CD14-positive monocyte (primary cell): ENCODE results near the gene SCN1B. TPM values are rescaled to one million over a fixed set of nuclear protein-coding genes. Genes with fewer than 3 reads are reported as not detected.
"Not testable (repeated sequence)": the region's sequence is repeated elsewhere in the genome, so short reads cannot be mapped to it uniquely, and the experiment has no call there.

Experiments
- DNase-seq, 3 donors: peaks; one replicate each; pipeline ENCODE4 v3.0.0-alpha.2; 2011 to 2022
- H2AFZ ChIP-seq: 2 replicates; pipeline ENCODE4 v1.6.0; 2012; ENCODE audit warnings: mild to moderate bottlenecking, low read depth, low read length, inconsistent platforms; ENCODE audit not compliant: insufficient read depth, poor library complexity, severe bottlenecking
- H3K27ac ChIP-seq, 2 donors: 1 replicate in 1 of 2; 2 replicates in 1 of 2; pipeline ENCODE4 v1.5.1; 2012 to 2013; ENCODE audit warnings: low read length in 2 of 2, control low read depth in 1 of 2, inconsistent platforms in 1 of 2, low read depth in 1 of 2, mild to moderate bottlenecking in 1 of 2
- H3K27me3 ChIP-seq, 2 donors: one replicate each; pipeline versions ENCODE4 v1.6.0 to v1.6.1; 2011 to 2013; ENCODE audit warnings: low read length in 2 of 2; ENCODE audit not compliant: control insufficient read depth in 2 of 2, insufficient read depth in 2 of 2
- H3K36me3 ChIP-seq, 2 donors: replicated peaks in 1 of 2; 1 replicate in 1 of 2; 2 replicates in 1 of 2; pipeline versions ENCODE4 v1.5.1 to v1.6.1; 2012 to 2013; ENCODE audit warnings: low read length in 2 of 2, control low read depth in 1 of 2, inconsistent platforms in 1 of 2, mild to moderate bottlenecking in 1 of 2; ENCODE audit not compliant: insufficient read depth in 2 of 2, control insufficient read depth in 1 of 2
- H3K4me1 ChIP-seq, 2 donors: 1 replicate in 1 of 2; 2 replicates in 1 of 2; pipeline versions ENCODE4 v1.5.1 to v1.6.1; 2012 to 2013; ENCODE audit warnings: low read length in 2 of 2, control low read depth in 1 of 2, inconsistent platforms in 1 of 2, mild to moderate bottlenecking in 1 of 2, moderate library complexity in 1 of 2; ENCODE audit not compliant: insufficient read depth in 2 of 2, control insufficient read depth in 1 of 2
- H3K4me2 ChIP-seq: replicated peaks from 2 replicates; pipeline ENCODE3; 2012; ENCODE audit warnings: low read length, moderate library complexity, mild to moderate bottlenecking; ENCODE audit not compliant: poor library complexity, severe bottlenecking; ENCODE audit errors: extremely low read depth
- H3K4me3 ChIP-seq, 3 experiments: fragments of 200-600 bp in 1 of 3; sonication (generic) in 1 of 3; replicated peaks in 1 of 3; 1 replicate in 2 of 3; 2 replicates in 1 of 3; pipeline ENCODE4 v1.5.1; 2011 to 2013; ENCODE audit warnings: low read length in 3 of 3, mild to moderate bottlenecking in 3 of 3, control low read depth in 2 of 3, low read depth in 2 of 3, inconsistent platforms in 1 of 3, moderate library complexity in 1 of 3
- H3K79me2 ChIP-seq: 2 replicates; pipeline ENCODE4 v1.6.0; 2012; ENCODE audit warnings: mild to moderate bottlenecking, control low read depth, inconsistent platforms, low read length, moderate library complexity; ENCODE audit not compliant: insufficient read depth
- H3K9ac ChIP-seq: 2 replicates; pipeline ENCODE4 v1.6.0; 2017; ENCODE audit warnings: low read length, mild to moderate bottlenecking; ENCODE audit not compliant: insufficient read depth, poor library complexity, severe bottlenecking
- H3K9me3 ChIP-seq, 2 donors: replicated peaks in 1 of 2; 1 replicate in 1 of 2; 2 replicates in 1 of 2; pipeline versions ENCODE4 v1.5.1 to v1.6.1; 2012 to 2013; ENCODE audit warnings: low read length in 2 of 2, control low read depth in 1 of 2; ENCODE audit not compliant: control insufficient read depth in 1 of 2, insufficient read depth in 1 of 2
- H4K20me1 ChIP-seq: 2 replicates; pipeline ENCODE4 v1.6.0; 2012; ENCODE audit warnings: mild to moderate bottlenecking, low read length, control low read depth, moderate library complexity; ENCODE audit not compliant: insufficient read depth
- H3K27ac Mint-ChIP-seq, 7 donors: one replicate each; pipeline ENCODE4 v1.8.0; 2020; ENCODE audit warnings: mild to moderate bottlenecking in 7 of 7, mixed read lengths in 7 of 7, moderate library complexity in 6 of 7, inconsistent platforms in 2 of 7
- H3K27me3 Mint-ChIP-seq, 3 donors: one replicate each; pipeline ENCODE4 v1.8.0; 2021 to 2022; ENCODE audit warnings: low read depth in 3 of 3, mild to moderate bottlenecking in 3 of 3, mixed read lengths in 3 of 3, moderate library complexity in 3 of 3, inconsistent platforms in 1 of 3
- H3K36me3 Mint-ChIP-seq, 2 donors: one replicate each; pipeline ENCODE4 v1.8.0; 2020; ENCODE audit warnings: mixed read lengths in 2 of 2, inconsistent platforms in 1 of 2, mild to moderate bottlenecking in 1 of 2
- H3K4me1 Mint-ChIP-seq: one replicate; pipeline ENCODE4 v1.8.0; 2020; ENCODE audit warnings: mild to moderate bottlenecking, mixed read lengths
- H3K4me3 Mint-ChIP-seq, 2 donors: one replicate each; pipeline ENCODE4 v1.8.0; 2020; ENCODE audit warnings: mild to moderate bottlenecking in 2 of 2, mixed read lengths in 2 of 2, moderate library complexity in 1 of 2
- H3K9me3 Mint-ChIP-seq, 7 donors: one replicate each; pipeline ENCODE4 v1.8.0; 2020 to 2022; ENCODE audit warnings: mixed read lengths in 7 of 7, mild to moderate bottlenecking in 6 of 7, moderate library complexity in 6 of 7, inconsistent platforms in 2 of 7
- WGBS: methylation state at CpG from one replicate; pipeline ENCODE4 v1.1.5; 2013; ENCODE audit warnings: missing lambda C conversion rate; ENCODE audit not compliant: insufficient coverage; 5-methylcytosine and 5-hydroxymethylcytosine counted together
- intact Hi-C, 2 donors: fragments of 100-400 bp; cut with micrococcal nuclease; formaldehyde crosslinking; loops; one replicate each; pipeline versions ENCODE4 v1.15.0 to v1.15.1; 2023
- polyA plus RNA-seq, 3 donors: library from polyadenylated mRNA; depleted of rRNA in 1 of 3; unstranded in 2 of 3; stranded (reverse) in 1 of 3; fragments of 300-500 nt in 2 of 3; fragments of >200 nt in 1 of 3; fragmentation: Illumina TruSeq in 2 of 3; gene quantifications; 1 replicate in 2 of 3; 2 replicates in 1 of 3; pipeline ENCODE4 v1.2.3, GENCODE V29; 2012 to 2021
- TF ChIP-seq, protein P1 (sequence below): fragments of 200-600 bp; IDR thresholded peaks from one replicate; pipeline ENCODE4 v1.8.0; 2022; ENCODE audit warnings: antibody characterized with exemption, mild to moderate bottlenecking

Gene SCN1B
- polyA plus RNA-seq, 3 donors: 0.08 to 0.68 TPM; not detected in 1

DNA sequence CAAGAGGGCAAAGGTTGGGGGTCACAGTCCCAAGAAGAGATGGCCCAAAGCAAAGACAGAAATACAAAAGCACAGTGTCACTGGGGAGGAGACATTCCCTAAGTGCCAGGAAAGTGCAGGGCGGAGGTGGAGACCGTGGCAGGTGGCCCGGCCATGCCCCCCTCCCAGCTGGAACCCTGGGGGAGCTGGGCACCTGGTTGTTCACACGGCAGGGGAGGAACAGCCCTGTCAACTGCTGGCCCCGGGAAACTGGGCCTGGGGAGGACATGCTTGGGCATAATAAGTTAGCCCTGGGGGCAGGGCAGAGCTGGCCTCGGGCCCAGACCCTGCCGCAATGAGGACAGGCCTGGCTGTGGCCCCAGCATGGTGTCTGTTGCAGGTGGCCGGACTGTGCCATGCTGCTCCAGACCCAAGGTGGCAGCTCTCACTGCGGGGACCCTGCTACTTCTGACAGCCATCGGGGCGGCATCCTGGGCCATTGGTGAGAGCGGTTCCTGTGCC, 18.7 kb downstream of the SCN1B start:
- Mint-ChIP-seq H3K27me3 (peaks cover 6 to 11% (median 7%) of the 10 kb centered on the region in 3 donors), H3K9me3 (peaks cover 0 to 3% (median 0%) of the 10 kb centered on the region in 7 donors), H3K36me3 (no peaks in the 10 kb centered on the region), H3K27ac (no peak overlapping the region), H3K4me1 (peaks cover 8% of the 10 kb centered on the region), H3K4me3 (no peak overlapping the region)
- no peak overlapping the region for H3K9ac ChIP-seq
- H3K4me3 ChIP-seq: no peak overlapping the region
- no peak overlapping the region for H3K27ac ChIP-seq
- H3K4me2 ChIP-seq: no peak overlapping the region
- H3K27me3 ChIP-seq: no peaks in the 10 kb centered on the region
- no peaks in the 10 kb centered on the region for H4K20me1 ChIP-seq
- WGBS: 65% methylated on average over 11 of the region's 12 CpGs
- H2AFZ ChIP-seq: no peak overlapping the region
- H3K4me1 ChIP-seq: peaks cover 0 to 3% of the 10 kb centered on the region in 2 donors
- TF ChIP-seq, protein P1, sequence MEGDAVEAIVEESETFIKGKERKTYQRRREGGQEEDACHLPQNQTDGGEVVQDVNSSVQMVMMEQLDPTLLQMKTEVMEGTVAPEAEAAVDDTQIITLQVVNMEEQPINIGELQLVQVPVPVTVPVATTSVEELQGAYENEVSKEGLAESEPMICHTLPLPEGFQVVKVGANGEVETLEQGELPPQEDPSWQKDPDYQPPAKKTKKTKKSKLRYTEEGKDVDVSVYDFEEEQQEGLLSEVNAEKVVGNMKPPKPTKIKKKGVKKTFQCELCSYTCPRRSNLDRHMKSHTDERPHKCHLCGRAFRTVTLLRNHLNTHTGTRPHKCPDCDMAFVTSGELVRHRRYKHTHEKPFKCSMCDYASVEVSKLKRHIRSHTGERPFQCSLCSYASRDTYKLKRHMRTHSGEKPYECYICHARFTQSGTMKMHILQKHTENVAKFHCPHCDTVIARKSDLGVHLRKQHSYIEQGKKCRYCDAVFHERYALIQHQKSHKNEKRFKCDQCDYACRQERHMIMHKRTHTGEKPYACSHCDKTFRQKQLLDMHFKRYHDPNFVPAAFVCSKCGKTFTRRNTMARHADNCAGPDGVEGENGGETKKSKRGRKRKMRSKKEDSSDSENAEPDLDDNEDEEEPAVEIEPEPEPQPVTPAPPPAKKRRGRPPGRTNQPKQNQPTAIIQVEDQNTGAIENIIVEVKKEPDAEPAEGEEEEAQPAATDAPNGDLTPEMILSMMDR: no peak
- intact Hi-C loops: no loop called here
- no peaks in the 10 kb centered on the region for H3K79me2 ChIP-seq
- no peak for DNase-seq
- no peaks in the 10 kb centered on the region for H3K9me3 ChIP-seq
- no peaks in the 10 kb centered on the region for H3K36me3 ChIP-seq

DNA sequence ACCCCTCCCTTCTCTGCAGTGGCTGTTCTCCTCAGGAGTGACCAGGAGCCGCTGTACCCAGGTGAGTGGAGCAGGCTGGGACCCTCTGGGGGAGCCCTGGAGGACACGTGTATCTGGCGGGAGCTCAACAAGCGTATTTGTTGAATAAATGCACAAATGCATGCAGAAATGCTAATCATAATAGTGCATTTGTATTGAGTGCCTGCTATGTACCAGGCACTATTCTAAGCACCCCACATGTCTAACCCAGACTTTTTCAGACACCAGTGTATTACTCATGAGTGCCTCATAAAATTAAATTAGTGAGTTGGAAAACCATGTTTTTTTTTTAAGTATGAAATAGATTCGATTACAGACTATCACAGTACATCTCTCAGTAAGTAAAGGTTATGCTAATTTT, 19.2 kb downstream of the SCN1B start:
- TF ChIP-seq, protein P1: no peak
- no peak overlapping the region for H3K27ac Mint-ChIP-seq
- no peaks in the 10 kb centered on the region for H3K36me3 ChIP-seq
- no peak overlapping the region for H3K4me3 Mint-ChIP-seq
- H3K27me3 Mint-ChIP-seq: peaks cover 7 to 11% (median 8%) of the 10 kb centered on the region in 3 donors
- H3K27me3 ChIP-seq: no peaks in the 10 kb centered on the region
- peaks cover 7% of the 10 kb centered on the region for H3K4me1 Mint-ChIP-seq
- peaks cover 0 to 3% (median 0%) of the 10 kb centered on the region in 7 donors for H3K9me3 Mint-ChIP-seq
- intact Hi-C loops: no loop called here
- H3K36me3 Mint-ChIP-seq: no peaks in the 10 kb centered on the region
- H2AFZ ChIP-seq: no peak overlapping the region
- peaks cover 0 to 3% of the 10 kb centered on the region in 2 donors for H3K4me1 ChIP-seq
- 90% methylated on average over 2 of the region's 5 CpGs for WGBS
- DNase-seq: no peak
- no peak overlapping the region for H3K4me3 ChIP-seq
- H4K20me1 ChIP-seq: no peaks in the 10 kb centered on the region
- no peaks in the 10 kb centered on the region for H3K79me2 ChIP-seq
- H3K4me2 ChIP-seq: no peak overlapping the region
- no peak overlapping the region for H3K27ac ChIP-seq
- no peaks in the 10 kb centered on the region for H3K9me3 ChIP-seq
- H3K9ac ChIP-seq: no peak overlapping the region

DNA sequence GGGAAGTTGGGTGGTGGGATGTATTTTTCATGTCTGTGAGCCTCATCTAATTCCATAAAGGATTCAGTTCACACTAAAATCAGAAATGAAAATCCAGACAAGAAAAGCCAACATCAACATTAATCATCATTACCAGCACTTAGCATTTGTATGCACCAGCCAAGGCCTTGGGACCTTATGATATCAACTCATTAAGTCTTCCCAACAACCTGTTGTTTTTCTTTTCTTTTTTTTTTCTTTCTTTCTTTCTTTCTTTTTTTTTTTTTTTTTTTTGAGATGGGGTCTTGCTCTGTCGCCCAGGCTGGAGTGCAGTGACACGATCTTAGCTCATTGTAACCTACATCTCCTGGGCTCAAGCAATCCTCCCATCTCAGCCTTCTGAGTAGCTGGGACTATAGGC, 20.4 kb downstream of the SCN1B start:
- H3K9me3 Mint-ChIP-seq, H3K27ac ChIP-seq, H4K20me1 ChIP-seq, H3K4me2 ChIP-seq, H3K27me3 ChIP-seq, H3K36me3 ChIP-seq, H2AFZ ChIP-seq, DNase-seq, H3K9ac ChIP-seq, H3K79me2 ChIP-seq, intact Hi-C loops, H3K27ac Mint-ChIP-seq, H3K4me1 ChIP-seq, H3K4me3 ChIP-seq, H3K4me3 Mint-ChIP-seq, H3K4me1 Mint-ChIP-seq, H3K36me3 Mint-ChIP-seq, H3K9me3 ChIP-seq: not testable (repeated sequence)
- peaks cover 2 to 13% (median 13%) of the 10 kb centered on the region in 3 donors for H3K27me3 Mint-ChIP-seq
- no CpG with 5 or more reads among the region's 2 CpGs for WGBS
